Motor neuron (in vitro differentiated cells): Measurements from ENCODE around the gene DUSP16. TPM values are rescaled to one million over a fixed set of nuclear protein-coding genes. Genes with fewer than 3 reads are reported as not detected.

ENCODE experiments used
- ATAC-seq, 8 experiments: fragments of 200-7000 bp; cut with Tn5 transposase; replicated peaks in 6 of 8; 2 replicates each; pipeline ENCODE4 v1.8.0; 2021; ENCODE audit warnings: mild to moderate bottlenecking in 8 of 8, moderate library complexity in 8 of 8
- H3K27ac ChIP-seq, 2 donors: fragments of 250-450 bp; sonication (Bioruptor Pico); 2 replicates each; pipeline ENCODE4 v1.9.0; 2021; ENCODE audit warnings: antibody characterized with exemption in 2 of 2, mild to moderate bottlenecking in 2 of 2, moderate library complexity in 1 of 2
- H3K4me1 ChIP-seq, 2 donors: fragments of 250-450 bp; sonication (Bioruptor Pico); replicated peaks in 1 of 2; 2 replicates each; pipeline ENCODE4 v1.6.1; 2021; ENCODE audit warnings: antibody characterized with exemption in 2 of 2, mild to moderate bottlenecking in 2 of 2, moderate library complexity in 1 of 2
- H3K4me3 ChIP-seq, 5 donors: fragments of 250-450 bp; sonication (Bioruptor Pico); 2 replicates each; pipeline ENCODE4 v1.9.0; 2021; ENCODE audit warnings: antibody characterized with exemption in 5 of 5, mild to moderate bottlenecking in 5 of 5, moderate library complexity in 4 of 5
- WGBS, 10 experiments: fragments of 450-650 bp; shearing (Covaris generic); methylation state at CpG; one replicate each; pipeline ENCODE4 v1.0.0; 2022; 5-methylcytosine and 5-hydroxymethylcytosine counted together
- in situ Hi-C, 9 experiments: fragments of 400-800 bp; cut with MboI; loops; one replicate each; pipeline ENCODE4 v1.15.0; 2021; ENCODE audit warnings: low sequenced_read_pairs in 9 of 9, low pct_unique_long_range_greater_than_20kb in 2 of 9; ENCODE audit not compliant: unreplicated experiment in 9 of 9
- total RNA-seq, 8 experiments: library from RNA; unstranded; fragments of 300-600 nt; gene quantifications; 2 replicates each; pipeline versions ENCODE4 v1.2.3 to v1.2.4, GENCODE V29; 2022

DUSP16 gene
- total RNA-seq, 8 experiments from 2014 or later: 5.3 to 33.9 (median 25.0) TPM

- peaks cover 0 to 5% of the 10 kb centered on the region in 2 donors for H3K4me1 ChIP-seq
- no peak for ATAC-seq
- in situ Hi-C loops: no loop called here
- 72 to 100% (median 89%) methylated on average over 2 to 5 of the region's 5 CpGs for WGBS, 10 experiments
- H3K4me3 ChIP-seq: no peak overlapping the region
- no peak overlapping the region for H3K27ac ChIP-seq
These were observed 70.1 kb downstream of the DUSP16 start for GRCh38 chr12:12492547-12492946.

GRCh38 chr12:12491606-12492005 is 71.1 kb downstream of the DUSP16 start:
- ATAC-seq: no peak
- Histone ChIP-seq H3K27ac (no peak overlapping the region), H3K4me3 (no peak overlapping the region), H3K4me1 (peaks cover 0 to 2% of the 10 kb centered on the region in 2 donors)
- in situ Hi-C loops: no loop called here

DNA sequence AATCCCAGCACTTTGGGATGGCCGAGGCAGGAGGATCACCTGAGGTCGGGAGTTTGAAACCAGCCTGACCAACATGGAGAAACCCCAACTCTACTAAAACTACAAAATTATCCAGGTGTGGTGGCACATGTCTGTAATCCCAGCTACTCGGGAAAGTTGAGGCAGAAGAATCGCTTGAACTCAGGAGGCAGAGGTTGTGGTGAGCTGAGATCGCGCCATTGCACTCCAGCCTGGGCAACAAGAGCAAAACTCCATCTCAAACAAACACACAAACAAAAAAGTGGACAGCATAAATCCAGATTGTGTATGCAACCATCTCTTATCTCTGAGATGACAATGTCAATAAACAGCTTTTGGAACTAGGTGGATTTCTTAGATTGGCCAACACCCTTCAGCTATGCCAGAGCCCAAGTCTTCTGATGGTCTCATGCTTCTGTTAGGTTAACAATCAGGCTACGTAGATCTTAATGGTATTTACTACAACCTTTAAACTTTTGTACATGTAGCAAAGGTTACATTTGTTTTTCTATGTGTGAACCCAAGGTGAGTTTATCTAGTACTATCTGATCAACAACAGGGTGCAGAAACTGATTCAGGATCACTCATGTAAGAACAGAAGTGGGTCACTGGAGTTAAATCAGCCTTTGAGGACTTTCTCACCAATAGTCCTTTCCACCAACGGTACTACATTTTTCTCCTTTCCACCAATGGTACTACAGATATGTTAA is 73.7 kb downstream of the DUSP16 start:
- WGBS, 10 experiments: 86 to 100% (median 93%) methylated on average over 1 to 8 of the region's 8 CpGs; no CpG with 5 or more reads in 1 of the 10 experiments
- no peak overlapping the region for H3K27ac ChIP-seq

GRCh38 chr12:12488296-12488695 is 74.4 kb downstream of the DUSP16 start:
- Histone ChIP-seq H3K4me1 (no peaks in the 10 kb centered on the region), H3K27ac (no peak overlapping the region), H3K4me3 (no peak overlapping the region)
- no peak for ATAC-seq
- 40 to 100% (median 92%) methylated on average over 1 to 4 of the region's 4 CpGs for WGBS, 10 experiments
- in situ Hi-C loops: no loop called here

More for the DNA sequence above, 73.7 kb downstream of the DUSP16 start:
- Histone ChIP-seq H3K4me1 (no peaks in the 10 kb centered on the region), H3K4me3 (no peak overlapping the region)
- no peak for ATAC-seq
- in situ Hi-C loops: no loop called here

GRCh38 chr12:12487490-12487889 is 75.2 kb downstream of the DUSP16 start:
- no peak for ATAC-seq
- 74 to 100% (median 95%) methylated on average over 2 to 6 of the region's 6 CpGs for WGBS, 10 experiments
- in situ Hi-C loops: no loop called here
- no peak overlapping the region for H3K4me3 ChIP-seq
- no peaks in the 10 kb centered on the region for H3K4me1 ChIP-seq
- H3K27ac ChIP-seq: no peak overlapping the region

DNA sequence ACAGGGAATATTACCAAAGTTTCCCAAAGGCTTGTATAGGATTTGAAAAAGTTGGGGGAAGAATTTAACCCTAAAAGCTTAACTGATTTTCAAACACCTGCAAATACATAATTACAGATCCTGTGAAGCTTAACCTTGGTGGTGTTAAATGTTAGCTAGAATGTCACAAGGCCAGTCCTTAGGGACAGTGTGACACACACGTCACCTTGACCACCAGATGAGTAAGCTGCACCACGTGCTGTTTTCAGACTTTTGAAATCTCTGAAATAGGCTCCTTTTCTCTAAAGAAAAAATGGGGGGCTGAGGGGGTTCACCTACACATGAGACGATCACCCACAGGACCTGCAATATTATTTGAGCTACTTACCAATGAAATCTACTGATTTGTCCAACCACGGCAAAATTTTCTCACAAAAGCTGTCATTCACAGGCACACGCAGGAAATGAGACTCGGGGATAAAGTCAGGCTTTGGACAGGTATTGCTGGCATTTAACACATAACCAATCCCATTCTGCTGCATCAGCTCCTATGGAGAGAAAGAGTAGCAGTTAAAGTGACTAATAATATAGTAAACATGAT is 75.9 kb downstream of the DUSP16 start:
- Histone ChIP-seq H3K27ac (no peak overlapping the region), H3K4me3 (no peak overlapping the region), H3K4me1 (no peaks in the 10 kb centered on the region)
- 58 to 100% (median 92%) methylated on average over 2 to 6 of the region's 6 CpGs for WGBS, 10 experiments
- in situ Hi-C loops: no loop called here
- no peak for ATAC-seq

GRCh38 chr12:12483438-12483837 is 79.2 kb downstream of the DUSP16 start:
- in situ Hi-C loops: no loop called here
- H3K27ac ChIP-seq: no peak overlapping the region
- ATAC-seq: no peak
- H3K4me1 ChIP-seq: no peaks in the 10 kb centered on the region
- H3K4me3 ChIP-seq: no peak overlapping the region
- WGBS, 10 experiments: 0 to 100% (median 83%) methylated on average over 1 to 3 of the region's 3 CpGs

GRCh38 chr12:12482959-12483358 is 79.7 kb downstream of the DUSP16 start:
- WGBS, 10 experiments: 70 to 96% (median 89%) methylated on average over 2 to 6 of the region's 6 CpGs; no CpG with 5 or more reads in 1 of the 10 experiments
- no peak for ATAC-seq
- in situ Hi-C loops: no loop called here
- no peak overlapping the region for H3K4me3 ChIP-seq
- no peaks in the 10 kb centered on the region for H3K4me1 ChIP-seq
- no peak overlapping the region for H3K27ac ChIP-seq

GRCh38 chr12:12482150-12482761 is 80.4 kb downstream of the DUSP16 start:
- H3K4me3 ChIP-seq: no peak overlapping the region
- H3K4me1 ChIP-seq: no peaks in the 10 kb centered on the region
- no peak for ATAC-seq
- in situ Hi-C loops: no loop called here
- 92 to 100% (median 97%) methylated on average over 2 to 6 of the region's 6 CpGs for WGBS, 10 experiments
- H3K27ac ChIP-seq: no peak overlapping the region

DNA sequence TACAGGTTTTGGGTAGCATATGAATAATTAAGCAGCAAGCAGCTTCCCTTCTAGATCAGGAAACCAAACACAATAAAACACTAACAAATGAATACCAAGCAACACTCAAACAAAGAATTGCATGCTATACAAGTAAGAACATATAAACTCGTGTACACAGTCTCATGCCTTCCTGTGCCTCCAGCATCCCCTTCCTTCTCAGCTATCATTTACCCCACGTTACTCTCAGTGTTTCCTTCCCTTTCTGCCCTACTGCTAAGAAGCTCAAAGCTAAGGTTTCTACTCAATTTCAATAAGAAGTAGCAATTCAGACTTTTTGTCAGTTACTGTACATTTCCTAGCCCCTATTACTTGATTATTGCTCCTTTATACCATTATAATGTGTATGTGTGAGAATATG is 81.0 kb downstream of the DUSP16 start:
- no peak for ATAC-seq
- in situ Hi-C loops: no loop called here
- no peak overlapping the region for H3K27ac ChIP-seq
- H3K4me1 ChIP-seq: no peaks in the 10 kb centered on the region
- no peak overlapping the region for H3K4me3 ChIP-seq
- WGBS, 10 experiments: 58 to 100% (median 86%) methylated on average over 1 to 2 of the region's 2 CpGs; no CpG with 5 or more reads in 1 of the 10 experiments

- ATAC-seq: no peak
- H3K4me1 ChIP-seq: no peaks in the 10 kb centered on the region
- 83 to 100% (median 100%) methylated on average over 1 to 5 of the region's 5 CpGs; no CpG with 5 or more reads in 1 of the 10 experiments for WGBS, 10 experiments
- no peak overlapping the region for H3K4me3 ChIP-seq
- H3K27ac ChIP-seq: no peak overlapping the region
- in situ Hi-C loops: no loop called here
These were observed 82.6 kb downstream of the DUSP16 start for GRCh38 chr12:12480074-12480473.

DNA sequence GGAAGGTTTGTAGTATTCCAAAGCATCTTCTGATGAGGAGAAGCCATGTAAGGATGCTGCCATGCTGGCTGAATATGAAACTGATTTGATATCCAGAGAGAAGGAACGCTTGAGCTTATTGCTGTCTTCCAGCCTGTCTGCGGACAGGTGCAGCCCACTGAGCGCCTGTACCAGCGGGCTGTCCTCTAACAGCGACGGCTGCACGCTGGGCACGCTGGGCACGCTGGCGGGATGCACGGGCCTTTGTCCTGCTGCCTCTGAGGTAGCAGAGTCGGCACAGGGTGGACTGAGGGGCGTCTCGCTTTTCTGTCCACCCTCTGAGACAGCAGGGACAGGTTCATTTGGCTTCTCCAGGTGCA is 85.2 kb downstream of the DUSP16 start:
- no peak overlapping the region for H3K27ac ChIP-seq

GRCh38 chr12:12476857-12477531 is 85.7 kb downstream of the DUSP16 start:
- Histone ChIP-seq H3K27ac (no peak overlapping the region), H3K4me1 (no peaks in the 10 kb centered on the region), H3K4me3 (no peak overlapping the region)
- WGBS, 10 experiments: 81 to 100% (median 98%) methylated on average over 1 to 13 of the region's 21 CpGs; no CpG with 5 or more reads in 2 of the 10 experiments
- in situ Hi-C loops: no loop called here
- ATAC-seq: no peak

More for the DNA sequence above, 85.2 kb downstream of the DUSP16 start:
- in situ Hi-C loops: no loop called here
- no peak overlapping the region for H3K4me3 ChIP-seq
- WGBS, 10 experiments: 93 to 100% (median 100%) methylated on average over 1 to 13 of the region's 14 CpGs; no CpG with 5 or more reads in 3 of the 10 experiments
- no peaks in the 10 kb centered on the region for H3K4me1 ChIP-seq
- no peak for ATAC-seq
